Transverse colon (tissue), 1 donor: ENCODE results near the gene HSD17B12.

Source experiments
- EP300 ChIP-seq: sonication (generic); formaldehyde crosslinking; IDR thresholded peaks from one replicate; pipeline ENCODE4 v1.6.1; 2017; ENCODE audit warnings: antibody characterized with exemption, low read depth
- POLR2A ChIP-seq: fragments of 450-650 bp; IDR thresholded peaks from one replicate; pipeline ENCODE4 v1.6.1; 2016; ENCODE audit warnings: antibody characterized with exemption, mild to moderate bottlenecking, moderate library complexity

GRCh38 chr11:43694477-43694876 lies 13.9 kb downstream of the HSD17B12 start:
- no peak for TF ChIP-seq POLR2A
- no peak for TF ChIP-seq EP300
